Islet precursor cell (in vitro differentiated cells): Measurements from ENCODE around the gene TMEM145.
"Not testable (repeated sequence)": the region's sequence is repeated elsewhere in the genome, so short reads cannot be mapped to it uniquely, and the experiment has no call there.

ENCODE experiments used
- DNase-seq: peaks from one replicate; pipeline ENCODE4 v3.0.0-alpha.2; 2018

TMEM145 gene

DNA sequence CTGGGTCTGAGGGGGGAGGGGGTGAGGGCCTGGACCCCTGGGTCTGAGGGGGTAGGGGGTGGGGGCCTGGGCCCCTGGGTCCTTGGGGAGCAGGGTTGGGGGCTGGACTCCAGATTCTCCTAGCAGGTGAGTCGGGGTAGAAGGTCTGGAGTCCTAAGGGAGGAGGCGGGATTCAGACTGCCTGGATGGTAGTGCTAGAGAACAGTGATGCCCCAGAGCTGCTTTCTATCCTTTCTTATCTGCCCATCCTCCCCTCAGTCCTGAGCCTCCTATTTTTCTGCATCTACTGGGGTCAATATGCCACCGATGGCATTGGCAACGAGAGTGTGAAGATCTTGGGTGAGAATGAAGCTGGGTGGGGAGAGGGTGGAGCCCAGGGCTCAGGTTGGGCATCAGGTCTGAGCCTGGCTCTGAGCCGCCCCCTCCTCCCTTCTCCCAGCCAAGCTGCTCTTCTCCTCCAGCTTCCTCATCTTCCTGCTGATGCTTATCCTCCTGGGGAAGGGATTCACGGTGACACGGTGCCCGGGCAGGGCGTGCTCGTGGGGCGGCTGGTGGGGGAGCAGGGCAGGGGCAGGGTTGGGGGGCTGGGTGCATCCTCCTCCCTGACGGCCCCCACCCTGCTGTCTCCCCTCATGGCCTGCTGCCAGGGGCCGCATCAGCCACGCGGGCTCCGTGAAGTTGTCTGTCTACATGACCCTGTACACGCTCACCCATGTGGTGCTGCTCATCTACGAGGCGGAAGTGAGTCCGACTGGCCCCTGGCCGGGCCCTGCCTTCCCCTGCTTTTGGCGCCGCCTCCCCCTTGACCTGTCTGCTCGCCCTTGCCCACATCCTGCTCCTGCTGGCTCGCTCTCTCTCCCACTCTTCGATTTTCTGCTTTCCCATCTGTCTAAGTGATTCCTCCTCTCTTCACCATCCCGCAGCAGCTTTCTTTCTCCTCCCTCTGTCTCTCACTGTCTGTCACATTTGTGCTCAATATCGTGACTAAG is 3.4 kb downstream of the TMEM145 start:
- no peak for DNase-seq

DNA sequence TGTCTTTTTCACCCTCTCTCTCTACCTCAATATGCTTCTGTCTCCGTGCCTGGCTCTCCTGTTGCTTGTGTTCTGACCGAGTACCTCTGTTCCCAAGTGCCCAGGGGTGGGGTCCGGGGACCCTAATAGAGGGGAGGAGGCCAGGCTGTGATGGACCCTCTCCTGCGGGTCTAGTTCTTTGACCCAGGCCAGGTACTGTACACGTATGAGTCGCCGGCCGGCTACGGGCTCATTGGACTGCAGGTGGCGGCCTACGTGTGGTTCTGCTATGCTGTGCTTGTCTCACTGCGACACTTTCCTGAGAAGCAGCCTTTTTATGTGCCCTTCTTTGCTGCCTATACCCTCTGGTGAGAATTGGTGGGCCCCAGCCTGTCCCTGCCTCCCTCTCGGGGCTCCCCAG is 4.4 kb downstream of the TMEM145 start:
- no peak for DNase-seq

DNA sequence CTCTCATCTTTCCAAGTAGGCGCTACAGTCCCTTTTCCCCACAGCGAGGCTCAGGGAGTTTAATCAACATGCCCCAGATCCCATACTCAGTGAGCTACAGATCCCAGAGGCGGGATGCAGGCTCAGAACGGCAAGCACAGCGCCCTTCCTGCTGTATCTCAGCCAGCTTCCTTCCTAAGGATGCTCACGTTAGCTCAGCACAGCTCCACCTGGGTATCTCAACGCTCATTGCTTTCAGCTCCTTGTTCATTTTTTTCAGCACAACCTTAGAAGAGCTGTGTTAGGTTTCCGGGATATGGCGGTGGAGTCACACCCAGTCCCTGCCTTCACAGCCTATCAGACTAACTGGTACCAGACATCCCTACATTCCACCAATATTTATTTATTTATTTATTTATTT is 9.2 kb downstream of the TMEM145 start:
- DNase-seq, result no peak

DNA sequence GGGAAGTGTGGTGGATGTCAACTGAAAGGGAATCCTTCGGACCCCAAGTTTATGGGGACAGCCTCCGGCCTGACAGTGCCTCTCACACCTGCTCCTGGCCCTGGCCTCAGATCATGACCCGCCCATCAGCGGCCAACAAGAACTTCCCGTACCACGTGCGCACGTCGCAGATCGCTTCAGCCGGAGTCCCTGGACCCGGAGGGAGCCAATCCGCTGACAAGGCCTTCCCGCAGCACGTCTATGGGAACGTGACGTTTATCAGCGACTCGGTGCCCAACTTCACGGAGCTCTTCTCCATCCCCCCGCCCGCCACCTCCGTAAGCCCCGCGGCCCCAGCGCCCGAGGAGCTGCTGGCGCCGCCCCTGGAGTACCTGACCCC is 10.4 kb downstream of the TMEM145 start:
- no peak for DNase-seq

DNA sequence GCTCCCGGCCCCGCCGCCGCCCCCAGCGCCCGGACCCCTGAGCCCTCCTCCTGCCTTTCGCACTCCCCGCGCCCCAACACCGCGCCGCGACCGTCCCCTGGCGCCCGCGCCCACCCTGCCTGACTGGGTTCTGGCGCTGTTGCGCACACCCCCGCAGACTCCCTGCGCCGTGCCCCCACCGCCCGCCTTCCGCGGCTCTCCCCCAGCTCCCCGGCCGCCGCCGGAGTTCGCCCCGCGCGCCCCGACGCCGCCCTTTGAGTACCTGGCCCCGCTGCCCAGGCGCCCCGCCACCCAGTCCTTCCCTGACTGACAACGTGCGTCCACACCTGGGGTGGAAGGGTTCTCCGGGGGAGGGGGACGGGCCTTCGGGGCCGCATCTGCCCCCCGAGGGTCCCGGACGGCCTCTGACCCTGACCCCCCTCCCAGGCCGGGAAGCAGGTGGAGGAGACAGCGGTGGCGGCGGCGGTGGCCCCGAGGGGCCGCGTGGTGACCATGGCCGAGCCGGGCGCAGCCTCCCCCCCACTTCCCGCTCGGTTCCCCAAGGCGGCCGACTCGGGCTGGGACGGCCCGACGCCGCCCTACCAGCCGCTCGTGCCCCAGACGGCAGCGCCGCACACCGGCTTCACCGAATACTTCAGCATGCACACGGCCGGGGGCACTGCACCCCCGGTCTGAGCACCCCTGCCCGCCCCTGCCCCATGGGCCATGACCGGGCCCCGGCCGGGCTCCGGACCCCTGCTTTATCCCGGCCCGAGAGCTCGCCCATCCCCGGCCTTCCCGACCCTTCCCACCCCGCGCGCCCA is 10.9 kb downstream of the TMEM145 start:
- DNase-seq, result no peak

DNA sequence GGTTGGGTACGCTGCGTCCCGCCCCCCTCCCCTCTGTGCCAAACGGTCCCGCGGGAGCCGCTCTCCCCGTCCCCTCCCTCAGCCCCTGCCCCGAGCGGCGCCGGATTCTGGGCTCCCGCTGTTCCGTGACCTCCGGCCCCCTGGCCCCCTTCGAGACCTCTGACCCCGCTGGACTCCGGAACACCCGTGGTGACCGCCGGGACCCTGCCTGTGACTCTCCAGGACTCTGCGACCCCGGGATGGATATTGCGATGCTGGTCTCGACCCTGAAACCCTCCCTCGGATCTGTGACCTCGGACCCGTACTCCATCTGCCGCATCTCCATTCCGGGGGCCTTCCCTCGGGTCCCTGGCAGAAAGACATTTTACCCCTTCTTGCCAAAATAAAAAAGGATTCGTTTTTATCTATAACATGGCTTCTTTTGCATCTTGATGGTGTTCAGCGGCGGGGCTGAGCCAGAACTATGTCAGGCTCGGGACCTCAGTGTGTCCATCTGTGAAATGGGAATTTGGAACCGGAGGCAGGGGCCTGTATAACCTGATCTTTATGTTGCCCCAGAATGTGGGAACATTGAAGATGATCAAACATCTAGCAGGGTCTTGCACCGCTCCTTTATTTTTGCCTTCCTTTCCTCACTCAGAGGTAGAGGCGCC is 11.7 kb downstream of the TMEM145 start:
- DNase-seq, result no peak

DNA sequence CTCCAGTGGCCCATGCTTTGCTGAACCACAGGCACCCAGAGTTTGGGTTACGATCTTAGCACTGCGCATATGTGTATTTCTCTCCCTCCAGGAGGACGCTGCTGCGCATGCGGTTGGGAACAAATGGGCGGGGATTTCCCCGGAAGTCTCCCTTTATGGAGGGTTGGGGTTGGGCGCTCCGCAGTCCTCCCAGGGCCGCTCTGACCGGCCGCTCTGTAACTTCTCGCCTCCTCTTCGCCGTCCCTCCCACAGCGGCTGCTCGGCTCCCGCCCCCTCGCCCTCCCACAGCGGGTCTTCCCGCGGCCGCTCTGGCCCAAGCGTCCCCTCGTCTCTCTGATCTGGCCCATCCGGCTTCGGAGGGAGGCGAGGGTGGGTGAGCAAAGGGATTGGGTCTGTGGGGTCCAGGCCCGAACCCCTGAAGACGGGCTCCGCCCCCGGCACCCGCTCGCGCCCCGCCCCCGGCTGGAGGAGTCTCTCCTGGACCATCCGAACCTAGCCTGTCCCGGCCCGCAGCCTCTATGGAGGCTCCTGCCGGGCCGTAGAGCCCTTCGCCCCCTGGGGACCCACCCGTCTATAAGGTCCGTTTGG is 12.3 kb downstream of the TMEM145 start, which contains the start of gene MEGF8:
TSS of gene MEGF8 (plus strand) at position 328 of the 588 bp plus-strand sequence. CDS start 609 bp downstream, outside the sequence.
- DNase-seq, result peak; percentile 99

DNA sequence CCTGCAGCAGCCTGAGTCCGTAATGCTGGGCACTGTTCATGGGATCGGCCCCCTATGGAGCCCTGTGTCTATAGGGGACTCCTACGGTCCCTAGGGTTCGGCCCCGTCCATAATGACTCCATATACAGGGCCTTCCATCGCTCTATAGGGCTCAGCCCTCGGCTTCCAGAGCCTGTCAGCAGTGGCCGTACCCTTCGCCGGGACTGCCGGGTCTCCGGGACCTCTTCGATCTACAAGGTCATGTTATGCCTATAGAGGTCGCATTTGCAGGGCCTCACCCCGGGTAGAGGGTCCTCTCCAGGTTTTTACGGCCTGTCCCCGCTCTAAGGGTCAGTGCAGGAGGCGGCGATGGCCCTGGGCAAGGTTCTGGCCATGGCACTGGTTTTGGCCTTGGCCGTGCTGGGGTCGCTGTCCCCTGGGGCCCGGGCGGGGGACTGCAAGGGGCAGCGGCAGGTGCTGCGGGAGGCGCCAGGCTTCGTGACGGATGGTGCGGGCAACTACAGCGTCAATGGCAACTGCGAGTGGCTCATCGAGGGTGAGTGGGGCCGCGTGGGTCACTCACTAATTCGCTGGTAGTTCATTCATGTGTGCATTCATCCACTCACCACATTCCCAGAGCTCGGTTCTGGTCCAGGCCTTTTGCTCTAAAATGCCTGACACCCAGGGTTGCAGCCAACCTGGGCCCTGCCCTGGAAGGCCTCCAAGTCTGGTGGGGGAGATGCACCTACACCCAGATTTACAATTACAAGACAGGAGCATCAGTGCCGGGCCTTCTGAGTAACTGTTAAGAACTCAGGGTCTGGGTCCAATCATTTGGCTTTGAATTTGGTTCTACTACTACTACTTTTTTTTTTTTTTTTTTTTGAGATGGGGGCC is 13.0 kb downstream of the TMEM145 start:
- DNase-seq, result peak; percentile 70

DNA sequence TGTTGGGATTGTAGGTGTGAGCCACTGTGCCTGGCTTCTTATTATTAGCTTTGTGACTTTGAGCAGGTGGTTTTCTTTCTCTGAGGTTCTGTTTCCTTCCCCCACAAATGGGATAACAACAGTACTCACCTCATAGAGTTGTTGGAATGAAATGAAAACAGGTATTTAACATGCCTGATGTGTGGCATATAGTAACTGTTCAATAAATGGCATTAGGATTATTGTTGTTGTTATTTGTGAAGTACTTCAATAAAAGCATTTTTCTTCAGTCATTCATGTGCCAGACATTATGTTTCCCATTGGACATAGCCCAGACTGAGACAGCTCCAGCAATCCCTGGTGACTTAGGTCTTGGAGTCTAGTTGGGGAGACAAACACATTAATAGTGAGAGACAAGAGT is 13.9 kb downstream of the TMEM145 start:
- DNase-seq, result no peak

DNA sequence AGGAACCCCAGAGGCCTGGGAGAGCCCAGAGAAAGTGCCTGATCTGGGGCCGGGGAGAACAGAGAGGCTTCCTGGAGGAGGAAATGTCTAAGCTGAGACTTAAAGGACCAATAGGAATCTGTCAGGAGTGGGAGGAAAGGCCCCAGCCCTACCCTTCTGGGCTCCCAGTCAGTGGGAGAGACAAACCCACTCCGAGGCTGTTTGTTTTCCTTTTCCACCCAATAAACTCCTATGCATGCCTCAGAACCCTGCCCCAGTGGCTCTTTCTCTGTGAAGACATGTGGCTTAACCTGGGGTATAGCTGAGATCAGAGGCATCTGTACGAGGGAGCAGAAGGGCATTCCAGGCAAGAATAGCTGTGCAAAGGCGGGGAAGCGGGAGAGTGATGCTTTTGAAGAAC is 14.3 kb downstream of the TMEM145 start:
- no peak for DNase-seq

DNA sequence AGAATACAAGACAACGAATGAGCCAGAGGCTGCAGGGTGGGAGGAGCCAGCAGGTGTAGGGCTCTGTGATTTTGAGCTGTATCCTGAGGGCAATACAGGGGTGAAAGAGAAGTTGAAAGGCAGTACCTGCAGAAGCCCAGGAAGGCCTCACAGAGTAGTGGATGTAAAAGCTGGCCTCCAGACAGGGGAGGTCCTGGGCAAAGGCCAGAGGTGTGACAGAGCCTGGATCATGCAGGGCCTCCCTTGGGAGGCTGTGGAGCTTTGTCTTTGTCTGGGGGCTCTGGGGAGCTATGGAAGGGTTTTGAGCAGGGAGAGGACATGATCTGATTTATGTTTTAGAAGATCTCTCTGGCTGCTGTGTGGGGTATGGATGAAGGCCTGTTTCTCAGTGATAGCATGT is 15.0 kb downstream of the TMEM145 start:
- DNase-seq, result no peak

DNA sequence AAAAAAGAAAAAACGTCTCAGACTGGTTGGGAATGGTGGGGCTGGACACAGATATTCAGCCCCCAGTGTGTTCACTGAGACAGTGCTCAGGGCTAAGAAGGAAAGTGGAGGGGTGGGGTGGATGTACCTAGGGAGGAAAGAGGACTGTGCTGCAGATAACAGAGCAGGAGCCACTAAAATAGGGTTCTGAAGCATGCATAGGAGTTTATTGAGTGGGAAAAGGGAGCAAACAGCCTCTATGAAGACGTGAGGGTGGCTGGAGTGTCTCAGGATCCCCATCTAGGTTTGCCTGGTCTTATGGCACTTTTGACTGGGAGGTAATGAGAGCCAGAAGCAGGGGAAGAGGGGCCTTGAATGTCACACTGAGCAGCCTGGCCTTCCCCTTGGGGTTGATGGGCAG is 15.7 kb downstream of the TMEM145 start:
- DNase-seq, result no peak

DNA sequence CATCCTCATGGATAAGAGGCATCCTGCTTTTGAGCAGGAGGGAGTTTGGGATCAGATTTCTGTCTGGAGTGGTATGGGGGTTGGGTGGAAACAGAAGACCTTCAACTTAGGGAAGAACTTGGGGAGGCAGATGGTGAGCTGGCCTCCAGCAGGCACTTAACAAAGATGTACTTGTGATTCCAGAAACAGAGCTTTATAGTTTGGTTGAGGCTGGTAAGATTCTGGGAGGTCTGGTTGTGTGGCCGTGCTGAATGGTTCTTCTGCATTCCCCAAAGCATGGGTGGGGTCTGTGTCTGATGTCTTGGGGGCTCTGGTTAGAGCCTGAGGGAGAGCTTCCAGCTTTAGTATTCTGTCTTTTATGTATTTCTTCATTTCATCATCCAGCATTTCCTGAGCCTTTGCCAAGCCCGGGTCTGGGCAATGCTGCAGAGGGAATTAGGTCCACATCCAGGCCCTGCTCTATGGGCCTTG is 17.2 kb downstream of the TMEM145 start:
- no peak for DNase-seq

DNA sequence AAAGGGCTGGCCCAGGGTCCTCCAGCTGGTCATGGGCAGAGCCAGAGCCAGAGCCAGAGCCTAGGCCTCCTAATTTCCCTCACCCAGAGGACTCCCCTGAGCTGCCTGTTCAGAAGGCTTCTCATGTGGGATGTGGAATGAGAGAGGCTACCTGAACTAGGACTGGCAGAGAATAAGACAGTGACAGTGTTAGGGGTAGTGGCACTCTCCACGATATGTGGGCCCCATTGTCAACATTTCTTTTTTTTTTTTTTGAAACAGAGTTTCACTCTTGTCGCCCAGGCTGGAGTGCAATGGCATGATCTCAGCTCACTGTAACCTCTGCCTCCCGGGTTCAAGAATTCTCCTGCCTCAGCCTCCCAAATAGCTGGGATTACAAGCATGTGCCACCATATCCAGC is 18.2 kb downstream of the TMEM145 start:
- not testable (repeated sequence) for DNase-seq

DNA sequence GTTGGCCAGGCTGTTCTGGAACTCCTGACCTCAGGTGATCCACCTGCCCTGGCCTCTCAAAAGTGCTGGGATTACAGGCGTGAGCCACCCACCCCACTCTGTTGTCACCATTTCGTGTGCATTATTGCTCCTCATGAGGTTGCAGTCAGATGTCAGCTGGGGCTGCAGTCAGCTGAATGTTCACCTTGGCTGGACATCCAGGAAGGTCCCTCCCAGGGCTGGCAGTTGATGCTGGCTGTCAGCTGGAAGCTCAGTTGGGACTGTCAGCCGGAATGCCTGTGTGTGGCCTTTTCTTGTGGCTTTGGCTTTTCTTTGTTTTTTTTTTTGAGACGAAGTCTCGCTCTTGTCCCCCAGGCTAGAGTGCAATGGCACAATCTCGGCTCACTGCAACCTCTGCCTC is 18.9 kb downstream of the TMEM145 start:
- no peak for DNase-seq

DNA sequence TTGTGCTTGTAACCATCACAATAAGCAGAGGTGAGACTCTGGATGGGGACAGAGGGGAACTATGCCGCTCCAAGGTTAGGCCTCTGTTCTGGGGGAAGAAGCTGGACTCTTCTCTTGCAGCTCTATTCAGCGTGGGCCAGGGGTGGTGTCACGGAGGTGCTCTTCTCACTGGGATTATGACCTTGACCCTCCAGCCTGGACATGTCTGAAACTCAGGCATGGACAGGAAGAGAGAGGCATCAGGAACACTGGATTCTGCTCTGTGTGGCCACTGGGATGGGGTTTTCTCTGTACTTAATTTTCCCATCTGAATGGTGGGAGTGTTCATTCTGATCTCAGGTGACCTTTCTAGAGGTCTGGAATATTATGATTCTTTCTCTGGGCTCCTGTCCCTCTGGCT is 19.9 kb downstream of the TMEM145 start:
- no peak for DNase-seq

DNA sequence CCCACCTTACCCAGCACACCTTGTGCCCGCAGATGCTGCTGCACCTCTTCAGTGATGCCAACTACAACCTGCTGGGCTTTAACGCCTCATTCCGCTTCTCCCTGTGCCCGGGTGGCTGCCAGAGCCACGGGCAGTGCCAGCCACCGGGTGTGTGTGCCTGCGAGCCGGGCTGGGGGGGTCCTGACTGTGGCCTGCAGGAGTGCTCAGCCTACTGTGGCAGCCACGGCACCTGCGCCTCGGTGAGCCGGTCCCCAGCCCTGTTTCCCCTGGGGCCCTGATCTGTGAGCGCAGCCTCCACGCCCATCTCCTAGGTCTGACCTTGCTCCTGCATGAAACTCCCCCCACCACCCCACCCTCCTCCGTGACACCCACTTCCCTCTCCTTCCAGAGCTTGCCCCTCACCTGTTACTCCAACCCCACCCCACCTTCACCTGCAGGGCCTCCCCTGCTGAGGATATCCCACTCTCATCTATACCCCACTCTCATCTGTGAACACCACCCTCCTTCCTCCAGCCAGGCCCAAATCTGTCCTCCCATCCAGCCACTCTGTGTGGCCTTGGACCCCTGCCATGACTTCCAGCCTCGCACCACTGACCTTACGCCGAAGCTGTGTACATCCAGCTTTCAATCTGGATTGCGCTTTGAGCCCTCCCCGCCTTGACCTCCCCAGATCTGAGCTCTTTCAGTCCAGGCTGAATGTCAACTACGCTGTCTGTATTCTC is 21.0 kb downstream of the TMEM145 start:
- DNase-seq, result no peak

DNA sequence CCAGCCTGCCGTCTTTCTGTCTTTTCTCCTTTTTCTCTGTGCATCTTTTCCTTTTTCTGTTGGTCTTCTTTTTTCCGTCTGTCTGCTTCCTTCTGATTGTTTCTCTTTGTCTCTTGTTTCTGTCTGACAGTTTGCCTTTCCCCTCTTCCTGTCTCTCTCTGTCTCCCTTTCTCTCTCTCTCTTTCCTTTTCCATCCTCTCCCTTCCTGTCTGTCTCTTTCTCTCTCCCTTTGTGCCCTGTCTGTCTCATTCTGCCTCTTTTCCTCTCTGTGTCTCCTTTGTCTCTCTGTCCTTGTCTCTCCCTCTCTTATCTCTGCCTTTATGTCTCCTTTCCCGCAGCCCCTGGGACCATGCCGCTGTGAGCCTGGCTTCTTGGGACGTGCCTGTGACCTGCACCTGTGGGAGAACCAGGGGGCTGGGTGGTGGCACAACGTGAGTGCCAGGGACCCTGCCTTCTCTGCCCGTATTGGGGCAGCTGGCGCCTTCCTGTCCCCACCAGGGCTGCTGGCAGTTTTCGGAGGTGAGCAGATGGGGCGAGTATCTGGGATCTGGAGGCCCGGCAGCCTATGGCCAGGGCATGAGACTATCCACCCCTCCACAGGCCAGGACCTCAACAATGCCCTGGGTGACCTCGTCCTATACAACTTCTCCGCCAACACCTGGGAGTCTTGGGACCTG is 21.7 kb downstream of the TMEM145 start:
- no peak for DNase-seq

DNA sequence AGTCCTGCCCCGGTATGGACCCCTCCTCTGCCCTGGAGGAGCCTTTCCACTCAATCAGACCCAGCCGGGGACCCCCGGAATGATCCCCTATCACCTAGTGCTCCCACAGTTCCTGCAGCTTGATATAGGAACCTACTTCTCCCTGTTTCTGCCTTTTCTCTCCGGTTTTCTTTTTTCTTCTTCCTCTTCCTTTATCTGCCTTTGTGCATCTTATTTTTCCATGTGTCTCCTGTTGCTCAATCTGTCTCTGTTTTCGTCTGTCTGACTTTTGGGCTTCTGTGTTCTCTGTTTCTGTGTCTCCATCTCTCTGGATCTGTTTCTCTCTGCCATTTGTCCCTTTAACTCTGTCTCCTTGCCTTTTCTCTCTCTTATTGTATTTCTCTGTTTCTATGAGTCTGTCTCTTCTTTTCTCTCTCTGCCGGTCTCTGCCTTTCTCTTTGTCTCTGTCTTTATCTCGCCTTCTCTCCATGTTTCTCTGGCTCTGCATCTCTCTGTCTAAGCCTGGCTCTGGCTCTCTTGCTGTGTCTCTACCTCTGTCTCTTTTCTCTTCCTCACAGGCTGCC is 22.3 kb downstream of the TMEM145 start:
- DNase-seq, result no peak

DNA sequence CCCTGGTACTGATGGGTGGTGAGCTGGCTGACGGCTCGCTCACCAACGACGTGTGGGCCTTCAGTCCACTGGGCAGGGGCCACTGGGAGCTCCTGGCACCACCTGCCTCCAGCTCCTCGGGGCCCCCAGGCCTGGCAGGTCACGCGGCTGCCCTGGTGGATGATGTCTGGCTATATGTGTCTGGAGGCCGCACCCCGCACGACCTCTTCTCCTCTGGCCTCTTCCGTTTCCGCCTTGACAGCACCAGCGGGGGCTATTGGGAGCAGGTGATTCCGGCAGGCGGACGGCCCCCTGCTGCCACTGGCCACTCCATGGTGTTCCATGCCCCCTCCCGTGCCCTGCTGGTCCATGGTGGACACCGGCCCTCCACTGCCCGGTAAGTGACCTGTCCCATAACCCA is 22.9 kb downstream of the TMEM145 start:
- DNase-seq, result no peak
